Left lung (tissue), 10 donors: Measurements from ENCODE around the gene RAB32. TPM values are rescaled to one million over a fixed set of nuclear protein-coding genes. Genes with fewer than 3 reads are reported as not detected.
"Not testable (repeated sequence)": the region's sequence is repeated elsewhere in the genome, so short reads cannot be mapped to it uniquely, and the experiment has no call there.

ENCODE experiments used
- ATAC-seq: fragments of 200-7000 bp; cut with Tn5 transposase; one replicate; pipeline ENCODE4 v1.9.1; 2020; ENCODE audit warnings: moderate library complexity
- DNase-seq, 4 donors: peaks; one replicate each; pipeline ENCODE4 v3.0.0-alpha.2; 2013 to 2020
- H3K27ac ChIP-seq, 2 donors: fragments of 200-600 bp; sonication (generic) in 1 of 2; one replicate each; pipeline versions ENCODE4 v1.5.0 to v1.8.0; 2020 to 2021
- H3K27me3 ChIP-seq, 2 donors: fragments of 200-600 bp; sonication (generic) in 1 of 2; one replicate each; pipeline versions ENCODE4 v1.5.0 to v1.8.0; 2020 to 2021
- H3K36me3 ChIP-seq, 2 donors: fragments of 200-600 bp; sonication (generic) in 1 of 2; one replicate each; pipeline versions ENCODE4 v1.5.0 to v1.8.0; 2020 to 2021
- H3K4me1 ChIP-seq, 2 donors: fragments of 200-600 bp; one replicate each; pipeline ENCODE4 v1.8.0; 2021
- H3K4me3 ChIP-seq, 2 donors: fragments of 200-600 bp; sonication (generic) in 1 of 2; one replicate each; pipeline versions ENCODE4 v1.5.0 to v1.8.0; 2020 to 2021; ENCODE audit warnings: mild to moderate bottlenecking in 1 of 2
- H3K9me3 ChIP-seq, 2 donors: fragments of 200-600 bp; sonication (generic) in 1 of 2; one replicate each; pipeline versions ENCODE4 v1.5.0 to v1.8.0; 2020 to 2021
- intact Hi-C, 2 donors: fragments of 100-400 bp; cut with DNase I; formaldehyde crosslinking; loops; one replicate each; pipeline versions ENCODE4 v1.11.2 to v1.14.2; 2022
- polyA plus RNA-seq, 6 donors: library from polyadenylated mRNA; unstranded; fragments of 120-200 nt; gene quantifications; one replicate each; pipeline ENCODE4 v1.2.1, GENCODE V29; 2013; ENCODE audit not compliant: insufficient read length in 6 of 6
- total RNA-seq, 2 donors: library from RNA; stranded (reverse); fragmentation: NEBNext Ultra II Directional; extraction: Animal tissue kit (Norgen Biotek cat#: 25700); gene quantifications; one replicate each; pipeline ENCODE4 v1.2.1, GENCODE V29; 2021
- TF ChIP-seq, protein P1 (sequence below), 2 donors: fragments of 200-600 bp; sonication (generic) in 1 of 2; IDR thresholded peaks; one replicate each; pipeline versions ENCODE4 v1.5.0 to v1.8.0; 2021; ENCODE audit warnings: antibody characterized with exemption in 2 of 2
- donor health status: DM: no; HTN: yes; CAD: no.
- donor health status: DM: no; HTN: no; CAD: no.

The RAB32 gene
- total and polyA plus RNA-seq, 8 donors: 19.9 to 48.7 (median 23.9) TPM

GRCh38 chr6:146551545-146551944, 7.9 kb downstream of the RAB32 start:
- Histone ChIP-seq H3K36me3 (peaks cover 0 to 40% of the 10 kb centered on the region in 2 donors), H3K27ac (no peak overlapping the region)

GRCh38 chr6:146553377-146554135, 9.9 kb downstream of the RAB32 start:
- no peaks in the 10 kb centered on the region for H3K27me3 ChIP-seq
- intact Hi-C loops: no loop called here
- ATAC-seq: no peak

More at GRCh38 chr6:146551545-146551944, 7.9 kb downstream of the RAB32 start:
- intact Hi-C loops: no loop called here
- TF ChIP-seq, protein P1, sequence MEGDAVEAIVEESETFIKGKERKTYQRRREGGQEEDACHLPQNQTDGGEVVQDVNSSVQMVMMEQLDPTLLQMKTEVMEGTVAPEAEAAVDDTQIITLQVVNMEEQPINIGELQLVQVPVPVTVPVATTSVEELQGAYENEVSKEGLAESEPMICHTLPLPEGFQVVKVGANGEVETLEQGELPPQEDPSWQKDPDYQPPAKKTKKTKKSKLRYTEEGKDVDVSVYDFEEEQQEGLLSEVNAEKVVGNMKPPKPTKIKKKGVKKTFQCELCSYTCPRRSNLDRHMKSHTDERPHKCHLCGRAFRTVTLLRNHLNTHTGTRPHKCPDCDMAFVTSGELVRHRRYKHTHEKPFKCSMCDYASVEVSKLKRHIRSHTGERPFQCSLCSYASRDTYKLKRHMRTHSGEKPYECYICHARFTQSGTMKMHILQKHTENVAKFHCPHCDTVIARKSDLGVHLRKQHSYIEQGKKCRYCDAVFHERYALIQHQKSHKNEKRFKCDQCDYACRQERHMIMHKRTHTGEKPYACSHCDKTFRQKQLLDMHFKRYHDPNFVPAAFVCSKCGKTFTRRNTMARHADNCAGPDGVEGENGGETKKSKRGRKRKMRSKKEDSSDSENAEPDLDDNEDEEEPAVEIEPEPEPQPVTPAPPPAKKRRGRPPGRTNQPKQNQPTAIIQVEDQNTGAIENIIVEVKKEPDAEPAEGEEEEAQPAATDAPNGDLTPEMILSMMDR (IDR thresholded peaks at IDR 0.05): no peak
- DNase-seq (no peak), ATAC-seq (no peak)
- Histone ChIP-seq H3K9me3 (no peaks in the 10 kb centered on the region), H3K4me3 (no peak overlapping the region), H3K27me3 (no peaks in the 10 kb centered on the region), H3K4me1 (peaks cover 0 to 40% of the 10 kb centered on the region in 2 donors)

GRCh38 chr6:146560607-146561006, 17.0 kb downstream of the RAB32 start:
- H3K9me3 ChIP-seq: no peaks in the 10 kb centered on the region
- H3K4me1 ChIP-seq: no peaks in the 10 kb centered on the region
- no peak overlapping the region for H3K4me3 ChIP-seq
- ATAC-seq (no peak), DNase-seq (no peak)
- no peak overlapping the region for H3K27ac ChIP-seq
- intact Hi-C loops: no loop called here
- H3K27me3 ChIP-seq: no peaks in the 10 kb centered on the region
- TF ChIP-seq, protein P1 (IDR thresholded peaks at IDR 0.05): no peak
- H3K36me3 ChIP-seq: peaks cover 0 to under 1% of the 10 kb centered on the region in 2 donors

More at GRCh38 chr6:146553377-146554135, 9.9 kb downstream of the RAB32 start:
- H3K4me1 ChIP-seq: peaks cover 0 to 27% of the 10 kb centered on the region in 2 donors
- TF ChIP-seq, protein P1 (IDR thresholded peaks at IDR 0.05): no peak
- no peak for DNase-seq
- H3K36me3 ChIP-seq: peaks cover 0 to 40% of the 10 kb centered on the region in 2 donors
- H3K4me3 ChIP-seq: no peak overlapping the region
- no peaks in the 10 kb centered on the region for H3K9me3 ChIP-seq
- no peak overlapping the region for H3K27ac ChIP-seq

DNA sequence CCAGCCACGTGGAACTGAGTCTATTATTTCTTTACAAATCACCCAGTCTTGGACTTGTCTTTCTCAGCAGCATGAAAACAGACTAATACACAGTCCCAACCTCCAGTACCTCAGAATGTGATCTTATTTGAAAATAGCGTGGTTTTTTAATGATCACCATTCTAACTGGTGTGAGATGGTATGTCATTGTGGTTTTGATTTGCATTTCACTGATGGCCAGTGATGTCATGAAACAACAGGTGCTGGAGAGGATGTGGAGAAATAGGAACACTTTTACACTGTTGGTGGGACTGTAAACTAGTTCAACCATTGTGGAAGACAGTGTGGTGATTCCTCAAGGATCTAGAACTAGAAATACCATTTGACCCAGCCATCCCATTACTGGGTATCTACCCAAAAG, 23.0 kb downstream of the RAB32 start:
- intact Hi-C loops: not testable (repeated sequence)

DNA sequence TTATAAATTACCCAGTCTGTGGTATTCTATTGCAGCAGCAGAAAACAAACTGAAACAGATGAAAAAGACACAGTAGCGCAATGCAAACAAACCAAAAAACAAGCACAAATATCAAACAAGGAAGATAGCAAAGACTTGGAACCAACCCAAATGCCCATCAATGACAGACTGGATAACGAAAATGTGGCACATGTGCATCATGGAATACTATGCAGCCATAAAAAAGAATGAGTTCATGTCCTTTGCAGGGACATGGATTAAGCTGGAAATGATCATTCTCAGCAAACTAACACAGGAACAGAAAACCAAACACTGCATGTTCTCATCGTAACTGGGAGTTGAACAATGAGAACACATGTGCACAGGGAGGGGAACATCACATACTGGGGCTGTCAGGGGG, 25.0 kb downstream of the RAB32 start:
- H3K27me3 ChIP-seq, ATAC-seq, intact Hi-C loops, H3K4me3 ChIP-seq, H3K36me3 ChIP-seq, H3K4me1 ChIP-seq, DNase-seq, H3K27ac ChIP-seq: not testable (repeated sequence)
- peaks cover 0 to 10% of the 10 kb centered on the region in 2 donors for H3K9me3 ChIP-seq

More for the DNA sequence above, 23.0 kb downstream of the RAB32 start:
- H3K9me3 ChIP-seq, H3K36me3 ChIP-seq, DNase-seq, H3K27me3 ChIP-seq, H3K27ac ChIP-seq, H3K4me1 ChIP-seq, H3K4me3 ChIP-seq, ATAC-seq: not testable (repeated sequence)

- DNase-seq (no peak), ATAC-seq (no peak)
- no peak overlapping the region for H3K27ac ChIP-seq
- no peaks in the 10 kb centered on the region for H3K36me3 ChIP-seq
- intact Hi-C loops: no loop called here
- TF ChIP-seq, protein P1 (IDR thresholded peaks at IDR 0.05): no peak
- H3K4me3 ChIP-seq: no peak overlapping the region
- peaks cover 0 to 22% of the 10 kb centered on the region in 2 donors for H3K9me3 ChIP-seq
- H3K4me1 ChIP-seq: no peaks in the 10 kb centered on the region
- no peaks in the 10 kb centered on the region for H3K27me3 ChIP-seq
Measured at GRCh38 chr6:146574211-146574610, 30.6 kb downstream of the RAB32 start.
